H1 (cell line): ENCODE data around the gene TMPRSS11E. TPM values are rescaled to one million over a fixed set of nuclear protein-coding genes. Genes with fewer than 3 reads are reported as not detected.

Experiments used
- CTCF ChIA-PET: fragments of 300-600 bp; sonication (Branson Sonifier 250); formaldehyde crosslinking; loops from one replicate; lab custom pipeline; 2021; ENCODE audit not compliant: partially characterized antibody; lab: Charles Lee
- POLR2A ChIA-PET: fragments of 300-600 bp; sonication (Branson Sonifier 250); formaldehyde crosslinking; loops from one replicate; lab custom pipeline; 2021; ENCODE audit warnings: inconsistent platforms; ENCODE audit not compliant: partially characterized antibody; lab: Charles Lee
- DNase-seq, 2 experiments: peaks; one replicate each; pipeline versions ENCODE4 v3.0.0 to v3.0.0-alpha.2; 2010 to 2022; ENCODE audit warnings: low spot score in 2 of 2, low read depth in 1 of 2, mixed read lengths in 1 of 2
- FAIRE-seq: peaks from 2 replicates; lab custom pipeline; 2011; peaks lifted over from hg19 to GRCh38; lab: Jason Lieb, UNC
- H2AFZ ChIP-seq: 2 replicates; pipeline ENCODE4 v1.8.1; 2012; ENCODE audit warnings: low read length, inconsistent platforms
- H2AK5ac ChIP-seq: 2 replicates; pipeline ENCODE4 v1.6.1; 2013; ENCODE audit warnings: low read depth, low read length
- H2BK120ac ChIP-seq: replicated peaks from 2 replicates; pipeline ENCODE3; 2013; ENCODE audit warnings: low read depth, low read length, inconsistent platforms
- H2BK12ac ChIP-seq: 2 replicates; pipeline ENCODE4 v1.6.1; 2013; ENCODE audit warnings: low read depth, low read length
- H2BK15ac ChIP-seq: 2 replicates; pipeline ENCODE4 v1.6.1; 2013; ENCODE audit warnings: low read length
- H2BK20ac ChIP-seq: 2 replicates; pipeline ENCODE4 v1.6.1; 2013; ENCODE audit warnings: low read length
- H2BK5ac ChIP-seq: 2 replicates; pipeline ENCODE4 v1.6.1; 2013; ENCODE audit warnings: low read depth, low read length
- H3K14ac ChIP-seq: 2 replicates; pipeline ENCODE4 v1.6.1; 2013; ENCODE audit warnings: inconsistent platforms; ENCODE audit not compliant: insufficient read length
- H3K18ac ChIP-seq: 2 replicates; pipeline ENCODE4 v1.6.1; 2013; ENCODE audit warnings: low read length; ENCODE audit errors: extremely low read depth
- H3K23ac ChIP-seq: 2 replicates; pipeline ENCODE4 v1.6.1; 2013; ENCODE audit warnings: inconsistent platforms; ENCODE audit not compliant: insufficient read length
- H3K23me2 ChIP-seq: 2 replicates; pipeline ENCODE4 v1.6.1; 2013; ENCODE audit warnings: low read depth, low read length
- H3K27ac ChIP-seq: 2 replicates; pipeline ENCODE4 v1.6.1; 2011; ENCODE audit warnings: low read depth, low read length, inconsistent platforms
- H3K27me3 ChIP-seq, 4 experiments: replicated peaks in 1 of 4; 1 replicate in 1 of 4; 2 replicates in 3 of 4; pipeline versions ENCODE4 v1.6.1 to v1.8.1; 2011 to 2013; ENCODE audit warnings: low read length in 3 of 4, mild to moderate bottlenecking in 3 of 4, inconsistent platforms in 2 of 4, mixed read lengths in 2 of 4, moderate library complexity in 1 of 4; ENCODE audit not compliant: control insufficient read depth in 3 of 4, insufficient read depth in 3 of 4; ENCODE audit errors: extremely low read depth in 1 of 4
- H3K36me3 ChIP-seq, 4 experiments: 2 replicates each; pipeline versions ENCODE4 v1.6.1 to v1.8.1; 2011 to 2013; ENCODE audit warnings: mild to moderate bottlenecking in 4 of 4, low read length in 3 of 4, moderate library complexity in 2 of 4, control low read depth in 1 of 4, inconsistent platforms in 1 of 4; ENCODE audit not compliant: insufficient read depth in 4 of 4, control insufficient read depth in 2 of 4
- H3K4ac ChIP-seq: replicated peaks from 2 replicates; pipeline ENCODE3; 2013; ENCODE audit warnings: low read length, low read depth, mixed read lengths, inconsistent platforms; ENCODE audit not compliant: insufficient read length
- H3K4me1 ChIP-seq, 4 experiments: replicated peaks in 1 of 4; 1 replicate in 1 of 4; 2 replicates in 3 of 4; pipeline versions ENCODE4 v1.6.1 to v1.8.1; 2011 to 2013; ENCODE audit warnings: low read length in 3 of 4, inconsistent platforms in 2 of 4, mixed read lengths in 1 of 4; ENCODE audit not compliant: insufficient read depth in 4 of 4, control insufficient read depth in 3 of 4
- H3K4me2 ChIP-seq, 2 experiments: 2 replicates each; pipeline versions ENCODE4 v1.6.1 to v1.8.1; 2011 to 2013; ENCODE audit warnings: low read depth in 2 of 2, low read length in 2 of 2, control low read depth in 1 of 2, inconsistent platforms in 1 of 2, mild to moderate bottlenecking in 1 of 2; ENCODE audit not compliant: insufficient read depth in 1 of 2
- H3K4me3 ChIP-seq, 4 experiments: fragments of 200-600, 300-600 bp in 1 of 4; sonication (generic), shearing (Covaris generic), sonication (Bioruptor Twin) in 1 of 4; 2 replicates each; pipeline versions ENCODE4 v1.5.1 to v1.8.1; 2011 to 2016; ENCODE audit warnings: low read length in 4 of 4, low read depth in 3 of 4, control low read depth in 2 of 4, inconsistent platforms in 2 of 4, mild to moderate bottlenecking in 2 of 4, mixed read lengths in 1 of 4, moderate library complexity in 1 of 4; ENCODE audit not compliant: insufficient read depth in 2 of 4; ENCODE audit errors: extremely low read depth in 1 of 4
- H3K56ac ChIP-seq: replicated peaks from 2 replicates; pipeline ENCODE3; 2013; ENCODE audit warnings: low read depth, mild to moderate bottlenecking, mixed read lengths, low read length, inconsistent platforms; ENCODE audit not compliant: insufficient read length
- H3K79me1 ChIP-seq: 2 replicates; pipeline ENCODE4 v1.6.1; 2013; ENCODE audit warnings: low read depth, low read length, control low read depth
- H3K79me2 ChIP-seq, 2 experiments: 2 replicates each; pipeline versions ENCODE4 v1.6.1 to v1.8.1; 2012 to 2013; ENCODE audit warnings: low read length in 2 of 2, mild to moderate bottlenecking in 2 of 2, inconsistent platforms in 1 of 2; ENCODE audit not compliant: insufficient read depth in 2 of 2, control insufficient read depth in 1 of 2
- H3K9ac ChIP-seq, 4 experiments: replicated peaks in 1 of 4; 1 replicate in 1 of 4; 2 replicates in 3 of 4; pipeline versions ENCODE4 v1.6.1 to v1.8.1; 2011 to 2013; ENCODE audit warnings: low read depth in 3 of 4, low read length in 3 of 4, control low read depth in 2 of 4, mild to moderate bottlenecking in 2 of 4, moderate library complexity in 2 of 4, inconsistent platforms in 1 of 4; ENCODE audit errors: extremely low read depth in 1 of 4
- H3K9me3 ChIP-seq, 2 experiments: 2 replicates each; pipeline versions ENCODE4 v1.6.1 to v1.8.1; 2012 to 2013; ENCODE audit warnings: mild to moderate bottlenecking in 2 of 2, moderate library complexity in 2 of 2, control low read depth in 1 of 2, inconsistent platforms in 1 of 2, low read depth in 1 of 2, low read length in 1 of 2, mixed read lengths in 1 of 2; ENCODE audit not compliant: insufficient read depth in 2 of 2
- H4K20me1 ChIP-seq, 2 experiments: replicated peaks in 1 of 2; 2 replicates each; pipeline versions ENCODE3 to v1.8.1; 2011 to 2013; ENCODE audit warnings: inconsistent platforms in 2 of 2, low read length in 2 of 2, mild to moderate bottlenecking in 1 of 2; ENCODE audit not compliant: insufficient read depth in 2 of 2, control insufficient read depth in 1 of 2
- H4K5ac ChIP-seq: 2 replicates; pipeline ENCODE4 v1.6.1; 2013; ENCODE audit warnings: low read length, low read depth, mixed read lengths, inconsistent platforms; ENCODE audit not compliant: insufficient read length
- H4K8ac ChIP-seq: 2 replicates; pipeline ENCODE4 v1.8.0; 2013; ENCODE audit warnings: mild to moderate bottlenecking, moderate library complexity, low read length, inconsistent platforms; ENCODE audit not compliant: insufficient read depth; ENCODE audit errors: extremely low read depth
- H4K91ac ChIP-seq: replicated peaks from 2 replicates; pipeline ENCODE3; 2013; ENCODE audit warnings: low read length, mixed read lengths, inconsistent platforms; ENCODE audit not compliant: insufficient read length
- CEBPB ChIP-seq: IDR thresholded peaks from 2 replicates; pipeline ENCODE4 v1.6.1; 2012; ENCODE audit warnings: low read depth, low read length
- EP300 ChIP-seq, 2 experiments: IDR thresholded peaks; 1 replicate in 1 of 2; 2 replicates in 1 of 2; pipeline ENCODE4 v1.6.1; 2011 to 2012; ENCODE audit warnings: low read depth in 2 of 2, low read length in 2 of 2, mild to moderate bottlenecking in 2 of 2, borderline replicate concordance in 1 of 2, inconsistent platforms in 1 of 2, moderate library complexity in 1 of 2
- KDM4A ChIP-seq: IDR thresholded peaks from one replicate; pipeline ENCODE4 v1.7.1; 2012; ENCODE audit warnings: low read depth, mild to moderate bottlenecking, moderate library complexity, low read length, inconsistent platforms; ENCODE audit not compliant: severe bottlenecking
- NANOG ChIP-seq: IDR thresholded peaks from 2 replicates; pipeline ENCODE4 v1.6.1; 2011; ENCODE audit warnings: low read length, low read depth, mild to moderate bottlenecking, inconsistent platforms; ENCODE audit not compliant: insufficient read depth, poor library complexity, severe bottlenecking
- POLR2A ChIP-seq, 2 experiments: IDR thresholded peaks; 1 replicate in 1 of 2; 2 replicates in 1 of 2; pipeline ENCODE4 v1.6.1; 2011; ENCODE audit warnings: low read depth in 2 of 2, low read length in 2 of 2, mild to moderate bottlenecking in 2 of 2; ENCODE audit errors: control extremely low read depth in 1 of 2
- POU5F1 ChIP-seq: IDR thresholded peaks from 2 replicates; pipeline ENCODE4 v1.6.1; 2011; ENCODE audit warnings: low read depth, mild to moderate bottlenecking, low read length, moderate library complexity
- RAD21 ChIP-seq, 2 experiments: IDR thresholded peaks in 1 of 2; conservative IDR thresholded peaks in 1 of 2; 2 replicates each; pipeline ENCODE4 v1.6.1; 2011; ENCODE audit warnings: low read depth in 2 of 2, low read length in 2 of 2, improper control_type of control experiment in 1 of 2, inconsistent platforms in 1 of 2, mild to moderate bottlenecking in 1 of 2, moderate library complexity in 1 of 2
- SIRT6 ChIP-seq: IDR thresholded peaks from one replicate; pipeline ENCODE4 v1.7.1; 2012; ENCODE audit warnings: low read length, inconsistent platforms
- SP1 ChIP-seq: IDR thresholded peaks from 2 replicates; pipeline ENCODE4 v1.6.1; 2011; ENCODE audit warnings: low read depth, low read length
- SRF ChIP-seq: IDR thresholded peaks from 2 replicates; pipeline ENCODE4 v1.6.1; 2011; ENCODE audit warnings: mild to moderate bottlenecking, low read depth, low read length, moderate library complexity
- TAF7 ChIP-seq: optimal IDR thresholded peaks from 2 replicates; pipeline ENCODE3; 2011; ENCODE audit warnings: low read depth, mild to moderate bottlenecking, inconsistent platforms, low read length, moderate library complexity, borderline replicate concordance
- WGBS, 2 experiments: shearing (Covaris generic) in 1 of 2; methylation state at CpG; one replicate each; pipeline versions ENCODE4 v1.1.6 to v1.1.7; 2013 to 2015; ENCODE audit warnings: low lambda C conversion rate in 2 of 2, mixed read lengths in 2 of 2, inconsistent platforms in 1 of 2, low coverage in 1 of 2, missing lambda C conversion rate in 1 of 2; ENCODE audit not compliant: insufficient replicate concordance in 2 of 2, insufficient coverage in 1 of 2, insufficient read length in 1 of 2; ENCODE audit errors: extremely low coverage in 1 of 2, missing lambda C conversion rate in 1 of 2; 5-methylcytosine and 5-hydroxymethylcytosine counted together
- polyA plus RNA-seq, 7 experiments: library from polyadenylated mRNA; depleted of rRNA in 3 of 7; stranded (reverse) in 5 of 7; unstranded in 2 of 7; fragments of >200 nt in 5 of 7; fragments of 200-250 nt in 2 of 7; gene quantifications; 1 replicate in 5 of 7; 2 replicates in 1 of 7; 4 replicates in 1 of 7; pipeline versions ENCODE4 v1.2.1 to v1.2.3, GENCODE V29; 2011 to 2013; ENCODE audit warnings: missing spikeins in 2 of 7, mixed read lengths in 2 of 7
- total RNA-seq: library from RNA; stranded (reverse); fragmentation: NEBNext Ultra II Directional; extraction: Animal tissue kit (Norgen Biotek cat#: 25700); gene quantifications from 2 replicates; pipeline ENCODE4 v1.2.1, GENCODE V29; 2021

The TMPRSS11E gene
- total and polyA plus RNA-seq, 2 of the 8 experiments (the other 6 are each of a cell fraction or from before 2014, with no cell fraction given) = 0.38 to 0.71 TPM

DNA sequence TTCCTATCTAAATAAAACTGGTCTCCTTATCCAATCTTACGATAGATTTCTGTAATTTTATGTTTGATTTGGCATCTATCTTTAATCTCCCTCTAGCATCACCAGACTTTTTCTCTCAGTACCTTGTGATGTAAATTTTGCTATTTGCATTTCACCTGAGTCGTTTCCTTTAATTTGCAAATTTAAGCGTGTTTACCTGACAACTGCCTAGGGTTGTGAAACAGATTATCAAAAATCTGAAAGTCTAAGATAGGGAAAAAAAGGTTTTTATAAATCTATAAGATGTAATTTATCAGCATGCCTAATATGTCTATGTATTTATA lies 39.4 kb upstream of the TMPRSS11E start:
- H4K20me1 ChIP-seq = no peaks in the 10 kb centered on the region
- H3K36me3 ChIP-seq = peaks cover 0 to 6% (median 0%) of the 10 kb centered on the region in 4 experiments; a peak in 1 of 8 replicates
- no peaks in the 10 kb centered on the region; the same call in 1 of the 2 replicates for H3K23me2 ChIP-seq
- no peak overlapping the region for H2BK15ac ChIP-seq
- no peak for DNase-seq
- no peak overlapping the region for H2AFZ ChIP-seq
- no peak overlapping the region for H3K56ac ChIP-seq
- no peak overlapping the region for H4K8ac ChIP-seq
- no peaks in the 10 kb centered on the region for H3K9me3 ChIP-seq
- H3K4me3 ChIP-seq = peak overlapping the region; percentile 26 to 65 (median 48); a peak in 7 of 8 replicates
- peak overlapping the region; percentile 89 to 90 for H3K4me2 ChIP-seq
- peak overlapping the region; percentile 87 for H2BK5ac ChIP-seq
- peak overlapping the region; percentile 75 for H4K5ac ChIP-seq
- H2BK20ac ChIP-seq = no peak overlapping the region
- ChIA-PET CTCF (interaction anchor here (3.2 kb wide), 1 partner anchor 32 kb away, joined by 12 read pairs; no protein-coding TSS in a partner anchor), POLR2A (interaction anchor here (0.6 to 8.2 kb wide), 15 partner anchors 8 to 498 kb away, joined by 3 to 68 read pairs (median 8); partner anchors contain the start of gene YTHDC1)
- H4K91ac ChIP-seq = peak overlapping the region; percentile 79
- peaks cover 0 to 1% (median 0%) of the 10 kb centered on the region in 4 experiments; a peak in 1 of 7 replicates for H3K27me3 ChIP-seq
- 0% methylated on average over 3 of the region's 3 CpGs; no CpG with 5 or more reads in 1 of the 2 experiments for WGBS, 2 experiments
- peaks cover 12 to 30% (median 21%) of the 10 kb centered on the region in 4 experiments for H3K4me1 ChIP-seq
- H2BK12ac ChIP-seq = no peak overlapping the region
- H3K14ac ChIP-seq = no peak overlapping the region
- peak overlapping the region; percentile 14 to 80 (median 62) for H3K9ac ChIP-seq
- peak overlapping the region; percentile 95 for H3K27ac ChIP-seq
- no peak overlapping the region for H3K23ac ChIP-seq
- H3K79me1 ChIP-seq = no peaks in the 10 kb centered on the region
- peak overlapping the region; percentile 91 for H2BK120ac ChIP-seq
- peak overlapping the region; percentile 53; the same call in 1 of the 2 replicates for H3K18ac ChIP-seq
- peak; percentile 24 for FAIRE-seq
- no peak overlapping the region for H2AK5ac ChIP-seq
- no peaks in the 10 kb centered on the region; a peak in 1 of 4 replicates for H3K79me2 ChIP-seq
- H3K4ac ChIP-seq = peak overlapping the region; percentile 99
- TF ChIP-seq KDM4A (no peak), RAD21 (IDR thresholded peaks at IDR 0.05 in 1 of 2, conservative IDR thresholded peaks at IDR 0.05 in 1 of 2; ENCODE audit: low read depth in 2 of 2, low read length in 2 of 2) (no peak), SP1 (peak; percentile 52; the same call in 1 of the 2 replicates), EP300 (IDR thresholded peaks at IDR 0.05; ENCODE audit: borderline replicate concordance in 1 of 2, low read depth in 2 of 2, low read length in 2 of 2) (peak in 1 of 2 experiments; percentile 50; a peak in 1 of 3 replicates), NANOG (no peak), POU5F1 (0 out of 2 replicates have a peak, but pooled peaks have one; percentile 40), TAF7 (peak; percentile 2), CEBPB (peak; percentile 91), POLR2A (IDR thresholded peaks at IDR 0.05; ENCODE audit: control extremely low read depth in 1 of 2, low read depth in 2 of 2, low read length in 2 of 2) (peak in 1 of 2 experiments; percentile 20; a peak in 1 of 3 replicates), SIRT6 (no peak), SRF (no peak)
